HepG2 (cell line): Measurements from ENCODE around the gene SNRPD2. TPM values are rescaled to one million over a fixed set of nuclear protein-coding genes. Genes with fewer than 3 reads are reported as not detected.

Experiments
- ADNP ChIP-seq: sonication (generic); formaldehyde crosslinking; IDR thresholded peaks from 2 replicates; pipeline ENCODE4 v1.4.0; 2020; ENCODE audit warnings: missing genetic modification reagents
- ARNT ChIP-seq: fragments of 450-650 bp; IDR thresholded peaks from 2 replicates; pipeline ENCODE4 v1.6.1; 2017
- CHCHD3 ChIP-seq: sonication (generic); formaldehyde crosslinking; IDR thresholded peaks from 2 replicates; pipeline ENCODE4 v1.8.0; 2022; ENCODE audit warnings: mild to moderate bottlenecking, missing genetic modification reagents, moderate library complexity
- HIVEP1 ChIP-seq: sonication (generic); formaldehyde crosslinking; IDR thresholded peaks from 2 replicates; pipeline ENCODE4 v1.4.0; 2020; ENCODE audit warnings: mild to moderate bottlenecking, missing genetic modification reagents
- MAF1 ChIP-seq: sonication (generic); formaldehyde crosslinking; IDR thresholded peaks from 2 replicates; pipeline ENCODE4 v1.5.0; 2020; ENCODE audit warnings: missing genetic modification reagents, borderline replicate concordance
- RAD21 ChIP-seq: fragments of 450-650 bp; formaldehyde crosslinking; IDR thresholded peaks from 2 replicates; pipeline ENCODE4 v1.5.0; 2020; ENCODE audit warnings: mild to moderate bottlenecking
- THYN1 ChIP-seq: sonication (generic); formaldehyde crosslinking; IDR thresholded peaks from 2 replicates; pipeline ENCODE4 v1.8.1; 2023; ENCODE audit warnings: low read depth, mild to moderate bottlenecking, moderate library complexity, missing genetic modification reagents, borderline replicate concordance
- ZFP36 ChIP-seq: fragments of 150-350 bp; IDR thresholded peaks from 2 replicates; pipeline ENCODE4 v1.6.1; 2018; ENCODE audit warnings: borderline replicate concordance, low read length, low read depth; ENCODE audit not compliant: partially characterized antibody
- ZNF326 ChIP-seq: sonication (generic); formaldehyde crosslinking; IDR thresholded peaks from 2 replicates; pipeline ENCODE4 v1.4.0; 2020; ENCODE audit warnings: missing genetic modification reagents, borderline replicate concordance
- ZNF678 ChIP-seq: sonication (generic); formaldehyde crosslinking; IDR thresholded peaks from 2 replicates; pipeline ENCODE4 v1.4.0; 2020; ENCODE audit warnings: mild to moderate bottlenecking, missing genetic modification reagents
- polyA plus RNA-seq, 8 experiments: library from polyadenylated mRNA; depleted of rRNA in 3 of 8; stranded (reverse) in 7 of 8; unstranded in 1 of 8; fragments of >200 nt; fragmentation: Illumina TruSeq in 4 of 8; extraction: Trizol in 4 of 8; gene quantifications; 2 replicates each; pipeline versions ENCODE4 v1.2.1 to v1.2.3, GENCODE V29; 2011 to 2016; ENCODE audit warnings: low read depth in 4 of 8, missing spikeins in 1 of 8, mixed read lengths in 1 of 8; ENCODE audit not compliant: insufficient read depth in 1 of 8
- total RNA-seq, 5 experiments: library from RNA; depleted of rRNA; stranded (reverse); fragments of >200 nt; fragmentation: Illumina TruSeq; extraction: Trizol; gene quantifications; 2 replicates each; pipeline ENCODE4 v1.2.3, GENCODE V29; 2016; ENCODE audit warnings: low read depth in 1 of 5
- TF ChIP-seq, protein P1 (sequence below): sonication (generic); formaldehyde crosslinking; IDR thresholded peaks from 2 replicates; pipeline ENCODE4 v1.5.0; 2020; ENCODE audit warnings: missing genetic modification reagents, mild to moderate bottlenecking, borderline replicate concordance
- TF ChIP-seq, protein P2 (sequence below), 2 experiments: IDR thresholded peaks; 2 replicates each; pipeline ENCODE4 v1.6.1; 2011 to 2012; ENCODE audit warnings: low read length in 2 of 2, borderline replicate concordance in 1 of 2, low read depth in 1 of 2, mild to moderate bottlenecking in 1 of 2, moderate library complexity in 1 of 2
- TF ChIP-seq, protein P3 (sequence below): sonication (generic); formaldehyde crosslinking; IDR thresholded peaks from 2 replicates; pipeline ENCODE4 v1.4.0; 2020; ENCODE audit warnings: missing genetic modification reagents
- TF ChIP-seq, protein P4 (sequence below): sonication (generic); formaldehyde crosslinking; IDR thresholded peaks from 2 replicates; pipeline ENCODE4 v1.5.1; 2020; ENCODE audit warnings: mild to moderate bottlenecking, moderate library complexity, missing genetic modification reagents
- TF ChIP-seq, protein P5 (sequence below): sonication (generic); formaldehyde crosslinking; IDR thresholded peaks from 2 replicates; pipeline ENCODE4 v1.5.0; 2020; ENCODE audit warnings: mild to moderate bottlenecking, missing genetic modification reagents, borderline replicate concordance

The SNRPD2 gene
- total and polyA plus RNA-seq, 2 of the 13 experiments (the other 11 are each of a cell fraction or from before 2014, with no cell fraction given): 299 to 485 TPM

DNA sequence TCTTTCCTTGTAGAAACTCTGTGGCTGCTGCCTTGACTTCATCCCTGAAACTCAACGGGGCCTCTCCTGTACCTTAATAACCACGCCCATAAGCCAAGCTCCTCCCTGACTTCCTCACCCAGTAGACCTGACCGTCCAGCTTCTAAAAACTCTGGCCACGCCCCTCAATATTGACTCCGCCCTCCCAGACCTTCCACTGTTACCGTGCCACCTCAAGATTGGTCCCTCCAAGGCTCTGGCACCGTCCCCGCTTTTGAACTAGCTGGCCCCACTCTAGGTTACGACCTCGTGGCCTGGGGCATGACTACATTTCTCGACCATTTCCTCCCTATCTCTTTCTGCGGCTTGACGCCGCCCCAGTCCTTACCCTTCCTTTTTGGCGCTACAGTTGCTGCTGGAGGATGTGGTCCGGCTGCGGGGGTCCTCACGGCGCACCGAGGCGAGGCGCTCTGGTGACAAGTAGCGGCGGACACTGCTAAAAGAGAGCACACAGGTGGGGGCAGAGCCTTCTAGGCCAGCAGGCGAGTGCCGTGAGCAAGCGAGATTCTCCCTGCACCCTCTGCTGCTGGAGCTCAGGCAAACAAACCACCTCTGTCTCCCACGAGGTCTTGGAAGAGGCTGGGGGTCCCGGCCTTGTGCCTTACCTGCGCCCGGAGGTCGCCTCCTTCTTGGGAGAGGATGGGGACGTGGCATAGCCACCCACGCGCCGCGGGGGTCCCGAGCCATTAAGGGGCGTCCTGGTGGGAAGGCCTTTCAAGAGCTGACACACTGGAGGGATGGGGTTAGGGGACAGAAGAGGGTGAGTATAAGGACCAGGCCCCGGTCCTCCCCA lies 50.3 kb downstream of the SNRPD2 start (continued):
- TF ChIP-seq, protein P1, sequence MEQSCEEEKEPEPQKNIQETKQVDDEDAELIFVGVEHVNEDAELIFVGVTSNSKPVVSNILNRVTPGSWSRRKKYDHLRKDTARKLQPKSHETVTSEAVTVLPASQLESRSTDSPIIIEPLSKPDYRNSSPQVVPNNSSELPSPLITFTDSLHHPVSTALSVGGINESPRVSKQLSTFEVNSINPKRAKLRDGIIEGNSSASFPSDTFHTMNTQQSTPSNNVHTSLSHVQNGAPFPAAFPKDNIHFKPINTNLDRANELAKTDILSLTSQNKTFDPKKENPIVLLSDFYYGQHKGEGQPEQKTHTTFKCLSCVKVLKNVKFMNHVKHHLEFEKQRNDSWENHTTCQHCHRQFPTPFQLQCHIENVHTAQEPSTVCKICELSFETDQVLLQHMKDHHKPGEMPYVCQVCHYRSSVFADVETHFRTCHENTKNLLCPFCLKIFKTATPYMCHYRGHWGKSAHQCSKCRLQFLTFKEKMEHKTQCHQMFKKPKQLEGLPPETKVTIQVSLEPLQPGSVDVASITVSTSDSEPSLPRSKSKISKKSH (CRISPR knock-in tag): peak; percentile 77; the same call in 1 of the 2 replicates
- TF ChIP-seq, protein P2, sequence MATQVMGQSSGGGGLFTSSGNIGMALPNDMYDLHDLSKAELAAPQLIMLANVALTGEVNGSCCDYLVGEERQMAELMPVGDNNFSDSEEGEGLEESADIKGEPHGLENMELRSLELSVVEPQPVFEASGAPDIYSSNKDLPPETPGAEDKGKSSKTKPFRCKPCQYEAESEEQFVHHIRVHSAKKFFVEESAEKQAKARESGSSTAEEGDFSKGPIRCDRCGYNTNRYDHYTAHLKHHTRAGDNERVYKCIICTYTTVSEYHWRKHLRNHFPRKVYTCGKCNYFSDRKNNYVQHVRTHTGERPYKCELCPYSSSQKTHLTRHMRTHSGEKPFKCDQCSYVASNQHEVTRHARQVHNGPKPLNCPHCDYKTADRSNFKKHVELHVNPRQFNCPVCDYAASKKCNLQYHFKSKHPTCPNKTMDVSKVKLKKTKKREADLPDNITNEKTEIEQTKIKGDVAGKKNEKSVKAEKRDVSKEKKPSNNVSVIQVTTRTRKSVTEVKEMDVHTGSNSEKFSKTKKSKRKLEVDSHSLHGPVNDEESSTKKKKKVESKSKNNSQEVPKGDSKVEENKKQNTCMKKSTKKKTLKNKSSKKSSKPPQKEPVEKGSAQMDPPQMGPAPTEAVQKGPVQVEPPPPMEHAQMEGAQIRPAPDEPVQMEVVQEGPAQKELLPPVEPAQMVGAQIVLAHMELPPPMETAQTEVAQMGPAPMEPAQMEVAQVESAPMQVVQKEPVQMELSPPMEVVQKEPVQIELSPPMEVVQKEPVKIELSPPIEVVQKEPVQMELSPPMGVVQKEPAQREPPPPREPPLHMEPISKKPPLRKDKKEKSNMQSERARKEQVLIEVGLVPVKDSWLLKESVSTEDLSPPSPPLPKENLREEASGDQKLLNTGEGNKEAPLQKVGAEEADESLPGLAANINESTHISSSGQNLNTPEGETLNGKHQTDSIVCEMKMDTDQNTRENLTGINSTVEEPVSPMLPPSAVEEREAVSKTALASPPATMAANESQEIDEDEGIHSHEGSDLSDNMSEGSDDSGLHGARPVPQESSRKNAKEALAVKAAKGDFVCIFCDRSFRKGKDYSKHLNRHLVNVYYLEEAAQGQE (IDR thresholded peaks at IDR 0.05; ENCODE audit: borderline replicate concordance in 1 of 2, low read depth in 1 of 2, low read length in 2 of 2): no peak
- TF ChIP-seq ARNT (no peak), HIVEP1 (CRISPR knock-in tag) (no peak), MAF1 (CRISPR knock-in tag) (0 out of 2 replicates have a peak, but pooled peaks have one; percentile 37), CHCHD3 (CRISPR knock-in tag) (no peak), THYN1 (no peak), ZNF326 (CRISPR knock-in tag) (no peak), ADNP (CRISPR knock-in tag) (no peak), ZFP36 (no peak), ZNF678 (no peak), RAD21 (no peak)
- TF ChIP-seq, protein P3, sequence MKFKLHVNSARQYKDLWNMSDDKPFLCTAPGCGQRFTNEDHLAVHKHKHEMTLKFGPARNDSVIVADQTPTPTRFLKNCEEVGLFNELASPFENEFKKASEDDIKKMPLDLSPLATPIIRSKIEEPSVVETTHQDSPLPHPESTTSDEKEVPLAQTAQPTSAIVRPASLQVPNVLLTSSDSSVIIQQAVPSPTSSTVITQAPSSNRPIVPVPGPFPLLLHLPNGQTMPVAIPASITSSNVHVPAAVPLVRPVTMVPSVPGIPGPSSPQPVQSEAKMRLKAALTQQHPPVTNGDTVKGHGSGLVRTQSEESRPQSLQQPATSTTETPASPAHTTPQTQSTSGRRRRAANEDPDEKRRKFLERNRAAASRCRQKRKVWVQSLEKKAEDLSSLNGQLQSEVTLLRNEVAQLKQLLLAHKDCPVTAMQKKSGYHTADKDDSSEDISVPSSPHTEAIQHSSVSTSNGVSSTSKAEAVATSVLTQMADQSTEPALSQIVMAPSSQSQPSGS: no peak
- TF ChIP-seq, protein P4, sequence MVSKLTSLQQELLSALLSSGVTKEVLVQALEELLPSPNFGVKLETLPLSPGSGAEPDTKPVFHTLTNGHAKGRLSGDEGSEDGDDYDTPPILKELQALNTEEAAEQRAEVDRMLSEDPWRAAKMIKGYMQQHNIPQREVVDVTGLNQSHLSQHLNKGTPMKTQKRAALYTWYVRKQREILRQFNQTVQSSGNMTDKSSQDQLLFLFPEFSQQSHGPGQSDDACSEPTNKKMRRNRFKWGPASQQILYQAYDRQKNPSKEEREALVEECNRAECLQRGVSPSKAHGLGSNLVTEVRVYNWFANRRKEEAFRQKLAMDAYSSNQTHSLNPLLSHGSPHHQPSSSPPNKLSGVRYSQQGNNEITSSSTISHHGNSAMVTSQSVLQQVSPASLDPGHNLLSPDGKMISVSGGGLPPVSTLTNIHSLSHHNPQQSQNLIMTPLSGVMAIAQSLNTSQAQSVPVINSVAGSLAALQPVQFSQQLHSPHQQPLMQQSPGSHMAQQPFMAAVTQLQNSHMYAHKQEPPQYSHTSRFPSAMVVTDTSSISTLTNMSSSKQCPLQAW (CRISPR knock-in tag): 0 out of 2 replicates have a peak, but pooled peaks have one; percentile 32
- TF ChIP-seq, protein P5, sequence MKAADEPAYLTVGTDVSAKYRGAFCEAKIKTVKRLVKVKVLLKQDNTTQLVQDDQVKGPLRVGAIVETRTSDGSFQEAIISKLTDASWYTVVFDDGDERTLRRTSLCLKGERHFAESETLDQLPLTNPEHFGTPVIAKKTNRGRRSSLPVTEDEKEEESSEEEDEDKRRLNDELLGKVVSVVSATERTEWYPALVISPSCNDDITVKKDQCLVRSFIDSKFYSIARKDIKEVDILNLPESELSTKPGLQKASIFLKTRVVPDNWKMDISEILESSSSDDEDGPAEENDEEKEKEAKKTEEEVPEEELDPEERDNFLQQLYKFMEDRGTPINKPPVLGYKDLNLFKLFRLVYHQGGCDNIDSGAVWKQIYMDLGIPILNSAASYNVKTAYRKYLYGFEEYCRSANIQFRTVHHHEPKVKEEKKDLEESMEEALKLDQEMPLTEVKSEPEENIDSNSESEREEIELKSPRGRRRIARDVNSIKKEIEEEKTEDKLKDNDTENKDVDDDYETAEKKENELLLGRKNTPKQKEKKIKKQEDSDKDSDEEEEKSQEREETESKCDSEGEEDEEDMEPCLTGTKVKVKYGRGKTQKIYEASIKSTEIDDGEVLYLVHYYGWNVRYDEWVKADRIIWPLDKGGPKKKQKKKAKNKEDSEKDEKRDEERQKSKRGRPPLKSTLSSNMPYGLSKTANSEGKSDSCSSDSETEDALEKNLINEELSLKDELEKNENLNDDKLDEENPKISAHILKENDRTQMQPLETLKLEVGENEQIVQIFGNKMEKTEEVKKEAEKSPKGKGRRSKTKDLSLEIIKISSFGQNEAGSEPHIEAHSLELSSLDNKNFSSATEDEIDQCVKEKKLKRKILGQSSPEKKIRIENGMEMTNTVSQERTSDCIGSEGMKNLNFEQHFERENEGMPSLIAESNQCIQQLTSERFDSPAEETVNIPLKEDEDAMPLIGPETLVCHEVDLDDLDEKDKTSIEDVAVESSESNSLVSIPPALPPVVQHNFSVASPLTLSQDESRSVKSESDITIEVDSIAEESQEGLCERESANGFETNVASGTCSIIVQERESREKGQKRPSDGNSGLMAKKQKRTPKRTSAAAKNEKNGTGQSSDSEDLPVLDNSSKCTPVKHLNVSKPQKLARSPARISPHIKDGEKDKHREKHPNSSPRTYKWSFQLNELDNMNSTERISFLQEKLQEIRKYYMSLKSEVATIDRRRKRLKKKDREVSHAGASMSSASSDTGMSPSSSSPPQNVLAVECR (CRISPR knock-in tag): no peak; the same call in 1 of the 2 replicates
